Natural killer cell (primary cell): ENCODE results near the gene TSPAN1. TPM values are rescaled to one million over a fixed set of nuclear protein-coding genes. Genes with fewer than 3 reads are reported as not detected.

Experiments
- ATAC-seq, 3 donors: fragments of 150-1000 bp in 2 of 3; fragments of 200-7000 bp in 1 of 3; cut with Tn5 transposase; 1 replicate in 1 of 3; 2 replicates in 2 of 3; pipeline ENCODE4 v1.10.0; 2021; ENCODE audit warnings: mild to moderate bottlenecking in 2 of 3, moderate library complexity in 2 of 3
- DNase-seq, 2 donors: peaks; one replicate each; pipeline versions ENCODE4 v3.0.0 to v3.0.0-alpha.2; 2013 to 2021; ENCODE audit warnings: mixed read lengths in 1 of 2
- H3K27ac ChIP-seq: one replicate; pipeline ENCODE4 v1.5.1; 2013; ENCODE audit warnings: mild to moderate bottlenecking, low read length
- H3K27me3 ChIP-seq: one replicate; pipeline ENCODE4 v1.6.1; 2013; ENCODE audit warnings: low read length; ENCODE audit not compliant: control insufficient read depth, insufficient read depth
- H3K36me3 ChIP-seq: one replicate; pipeline ENCODE4 v1.6.1; 2013; ENCODE audit warnings: low read length; ENCODE audit not compliant: control insufficient read depth, insufficient read depth
- H3K4me1 ChIP-seq: one replicate; pipeline ENCODE4 v1.6.1; 2013; ENCODE audit warnings: low read length; ENCODE audit not compliant: control insufficient read depth, insufficient read depth
- H3K4me3 ChIP-seq: one replicate; pipeline ENCODE4 v1.5.1; 2013; ENCODE audit warnings: low read length
- H3K9me3 ChIP-seq: one replicate; pipeline ENCODE4 v1.6.1; 2013; ENCODE audit warnings: low read length; ENCODE audit not compliant: control insufficient read depth, insufficient read depth
- H3K27ac Mint-ChIP-seq, 2 donors: one replicate each; pipeline ENCODE4 v1.8.0; 2022; ENCODE audit warnings: mild to moderate bottlenecking in 2 of 2, mixed read lengths in 2 of 2, moderate library complexity in 1 of 2
- H3K27me3 Mint-ChIP-seq, 2 donors: one replicate each; pipeline ENCODE4 v1.8.0; 2022; ENCODE audit warnings: low read depth in 2 of 2, mixed read lengths in 2 of 2
- H3K36me3 Mint-ChIP-seq: one replicate; pipeline ENCODE4 v1.8.0; 2022; ENCODE audit warnings: mixed read lengths
- H3K4me1 Mint-ChIP-seq, 2 donors: one replicate each; pipeline ENCODE4 v1.8.0; 2022; ENCODE audit warnings: mixed read lengths in 2 of 2
- H3K4me3 Mint-ChIP-seq: one replicate; pipeline ENCODE4 v1.8.0; 2022; ENCODE audit warnings: mild to moderate bottlenecking, moderate library complexity, mixed read lengths
- H3K9me3 Mint-ChIP-seq, 2 donors: one replicate each; pipeline ENCODE4 v1.8.0; 2022; ENCODE audit warnings: mixed read lengths in 2 of 2
- WGBS: methylation state at CpG from one replicate; pipeline ENCODE4 v1.1.7; 2013; ENCODE audit warnings: missing lambda C conversion rate; ENCODE audit not compliant: insufficient coverage; 5-methylcytosine and 5-hydroxymethylcytosine counted together
- intact Hi-C: fragments of 100-400 bp; cut with micrococcal nuclease; formaldehyde crosslinking; loops from one replicate; pipeline ENCODE4 v1.14.2; 2022
- total RNA-seq, 4 donors: library from RNA; stranded (reverse); fragments of 120-200 nt in 1 of 4; gene quantifications; one replicate each; pipeline versions ENCODE4 v1.2.3 to v1.2.4, GENCODE V29; 2013 to 2022
- TF ChIP-seq, protein P1 (sequence below): fragments of 200-600 bp; IDR thresholded peaks from one replicate; pipeline ENCODE4 v1.8.0; 2022; ENCODE audit warnings: antibody characterized with exemption

Gene TSPAN1
- total RNA-seq, 3 donors from 2014 or later (not counting 1 experiment from before 2014, with no cell fraction given), result not detected

GRCh38 chr1:46150085-46150484, 24.8 kb upstream of the TSPAN1 start:
- no peak overlapping the region for H3K4me3 ChIP-seq
- no CpG with 5 or more reads among the region's 2 CpGs for WGBS
- DNase-seq (no peak), ATAC-seq (no peak)
- no peaks in the 10 kb centered on the region for H3K36me3 Mint-ChIP-seq
- H3K4me3 Mint-ChIP-seq, result no peak overlapping the region
- TF ChIP-seq, protein P1, sequence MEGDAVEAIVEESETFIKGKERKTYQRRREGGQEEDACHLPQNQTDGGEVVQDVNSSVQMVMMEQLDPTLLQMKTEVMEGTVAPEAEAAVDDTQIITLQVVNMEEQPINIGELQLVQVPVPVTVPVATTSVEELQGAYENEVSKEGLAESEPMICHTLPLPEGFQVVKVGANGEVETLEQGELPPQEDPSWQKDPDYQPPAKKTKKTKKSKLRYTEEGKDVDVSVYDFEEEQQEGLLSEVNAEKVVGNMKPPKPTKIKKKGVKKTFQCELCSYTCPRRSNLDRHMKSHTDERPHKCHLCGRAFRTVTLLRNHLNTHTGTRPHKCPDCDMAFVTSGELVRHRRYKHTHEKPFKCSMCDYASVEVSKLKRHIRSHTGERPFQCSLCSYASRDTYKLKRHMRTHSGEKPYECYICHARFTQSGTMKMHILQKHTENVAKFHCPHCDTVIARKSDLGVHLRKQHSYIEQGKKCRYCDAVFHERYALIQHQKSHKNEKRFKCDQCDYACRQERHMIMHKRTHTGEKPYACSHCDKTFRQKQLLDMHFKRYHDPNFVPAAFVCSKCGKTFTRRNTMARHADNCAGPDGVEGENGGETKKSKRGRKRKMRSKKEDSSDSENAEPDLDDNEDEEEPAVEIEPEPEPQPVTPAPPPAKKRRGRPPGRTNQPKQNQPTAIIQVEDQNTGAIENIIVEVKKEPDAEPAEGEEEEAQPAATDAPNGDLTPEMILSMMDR, result no peak
- no peak overlapping the region for H3K27ac ChIP-seq
- H3K27me3 ChIP-seq, result no peaks in the 10 kb centered on the region
- H3K9me3 ChIP-seq, result no peaks in the 10 kb centered on the region
- no peaks in the 10 kb centered on the region for H3K36me3 ChIP-seq
- intact Hi-C loops, result no loop called here
- H3K9me3 Mint-ChIP-seq, result no peaks in the 10 kb centered on the region
- H3K27me3 Mint-ChIP-seq, result peaks cover 0 to 7% of the 10 kb centered on the region in 2 donors
- no peaks in the 10 kb centered on the region for H3K4me1 ChIP-seq
- H3K27ac Mint-ChIP-seq, result no peak overlapping the region
- no peaks in the 10 kb centered on the region for H3K4me1 Mint-ChIP-seq

DNA sequence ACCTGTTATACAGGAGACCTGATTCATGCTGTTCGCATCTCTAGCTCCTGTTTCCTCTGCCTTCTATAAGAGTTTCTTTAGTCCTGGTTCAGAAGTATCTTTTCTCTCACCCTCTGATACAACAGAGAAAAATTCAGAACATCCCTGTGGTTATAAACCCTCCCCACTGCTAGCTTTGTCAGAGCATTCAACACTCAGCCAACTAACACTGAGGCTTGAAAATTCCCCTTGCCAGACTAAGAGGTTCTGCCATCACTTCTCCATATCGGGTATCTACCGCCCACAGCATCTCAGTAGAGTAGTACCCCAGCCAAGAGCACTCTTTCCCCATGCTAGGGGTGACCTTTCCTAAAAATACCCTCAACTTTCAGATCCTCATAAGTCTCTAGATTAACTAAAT, 22.9 kb upstream of the TSPAN1 start:
- intact Hi-C loops, result no loop called here
- Mint-ChIP-seq H3K36me3 (no peaks in the 10 kb centered on the region), H3K4me3 (no peak overlapping the region), H3K4me1 (no peaks in the 10 kb centered on the region), H3K9me3 (no peaks in the 10 kb centered on the region), H3K27me3 (peaks cover 0 to 5% of the 10 kb centered on the region in 2 donors), H3K27ac (no peak overlapping the region)
- Histone ChIP-seq H3K36me3 (no peaks in the 10 kb centered on the region), H3K9me3 (no peaks in the 10 kb centered on the region), H3K27ac (no peak overlapping the region), H3K4me3 (no peak overlapping the region), H3K27me3 (no peaks in the 10 kb centered on the region), H3K4me1 (no peaks in the 10 kb centered on the region)
- 84% methylated on average over 3 of the region's 3 CpGs for WGBS
- TF ChIP-seq, protein P1, result no peak
- no peak for DNase-seq
- ATAC-seq, result no peak

DNA sequence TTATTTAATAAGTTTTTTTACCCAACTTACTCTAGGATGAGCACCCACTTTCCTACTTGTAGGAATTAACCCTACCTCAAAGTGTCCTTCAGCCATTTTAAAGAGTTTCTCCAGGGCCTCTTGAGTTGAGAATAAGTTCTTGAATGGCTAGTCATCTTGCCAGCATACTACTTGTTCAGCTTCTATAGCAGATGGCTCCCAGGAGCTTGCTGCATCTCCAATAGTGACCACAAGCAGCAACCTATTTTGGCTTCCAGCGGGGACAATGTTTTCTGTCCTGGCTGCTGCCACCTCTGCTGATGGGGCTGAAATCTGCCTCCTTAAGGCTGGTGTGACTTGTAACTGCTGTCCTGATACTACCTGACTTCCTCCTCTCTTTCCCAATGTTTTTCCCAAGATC, 21.7 kb upstream of the TSPAN1 start:
- Mint-ChIP-seq H3K4me3 (no peak overlapping the region), H3K36me3 (no peaks in the 10 kb centered on the region), H3K27me3 (peaks cover 0 to 3% of the 10 kb centered on the region in 2 donors), H3K27ac (no peak overlapping the region), H3K4me1 (no peaks in the 10 kb centered on the region), H3K9me3 (no peaks in the 10 kb centered on the region)
- Histone ChIP-seq H3K27me3 (no peaks in the 10 kb centered on the region), H3K4me3 (no peak overlapping the region), H3K36me3 (no peaks in the 10 kb centered on the region), H3K9me3 (no peaks in the 10 kb centered on the region), H3K27ac (no peak overlapping the region), H3K4me1 (no peaks in the 10 kb centered on the region)
- no peak for DNase-seq
- TF ChIP-seq, protein P1, result no peak
- ATAC-seq, result no peak
- intact Hi-C loops, result no loop called here
- WGBS, result 90% methylated on average over 1 of the region's 1 CpG

DNA sequence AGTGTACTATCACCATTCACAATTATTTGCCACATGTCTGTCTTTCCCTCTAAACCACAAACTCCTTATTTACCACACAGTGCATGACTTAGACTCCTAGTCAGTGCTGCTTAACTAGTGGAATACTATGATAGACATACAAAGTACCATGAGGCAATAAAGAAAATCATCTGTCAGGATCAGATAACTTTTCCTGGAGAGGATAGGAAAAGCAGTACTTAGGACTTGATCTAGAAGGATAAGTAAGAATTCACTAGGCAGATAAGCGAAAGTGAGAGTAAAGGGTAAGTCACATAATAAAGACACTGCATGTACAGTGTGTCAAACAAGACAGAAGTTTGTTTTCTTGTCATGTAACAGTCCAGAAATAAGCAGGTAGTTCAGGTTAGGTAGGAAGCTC, 21.2 kb upstream of the TSPAN1 start:
- TF ChIP-seq, protein P1, result no peak
- no peaks in the 10 kb centered on the region for H3K4me1 ChIP-seq
- WGBS, result 90% methylated on average over 1 of the region's 1 CpG
- H3K27me3 ChIP-seq, result no peaks in the 10 kb centered on the region
- ATAC-seq, result no peak
- Mint-ChIP-seq H3K9me3 (no peaks in the 10 kb centered on the region), H3K27ac (no peak overlapping the region), H3K4me3 (no peak overlapping the region), H3K36me3 (no peaks in the 10 kb centered on the region), H3K27me3 (peaks cover 0 to 3% of the 10 kb centered on the region in 2 donors), H3K4me1 (no peaks in the 10 kb centered on the region)
- no peak overlapping the region for H3K4me3 ChIP-seq
- intact Hi-C loops, result no loop called here
- H3K36me3 ChIP-seq, result no peaks in the 10 kb centered on the region
- H3K9me3 ChIP-seq, result no peaks in the 10 kb centered on the region
- no peak for DNase-seq
- H3K27ac ChIP-seq, result no peak overlapping the region
